Effector memory CD8-positive, alpha-beta T cell (primary cell): ENCODE data around the gene SYNCRIP.

Experiments
- ATAC-seq: fragments of 150-1000 bp; cut with Tn5 transposase; replicated peaks from 2 replicates; pipeline ENCODE4 v1.10.0; 2021; ENCODE audit warnings: mild to moderate bottlenecking, moderate library complexity
- DNase-seq, 3 experiments: peaks; one replicate each; pipeline ENCODE4 v3.0.0; 2021
- H3K27ac Mint-ChIP-seq, 2 donors: one replicate each; pipeline ENCODE4 v1.8.0; 2022; ENCODE audit warnings: mild to moderate bottlenecking in 2 of 2, mixed read lengths in 2 of 2, moderate library complexity in 2 of 2
- H3K27me3 Mint-ChIP-seq, 2 donors: one replicate each; pipeline ENCODE4 v1.8.0; 2022; ENCODE audit warnings: mixed read lengths in 2 of 2
- H3K36me3 Mint-ChIP-seq: one replicate; pipeline ENCODE4 v1.8.0; 2022; ENCODE audit warnings: mild to moderate bottlenecking, moderate library complexity, mixed read lengths; ENCODE audit not compliant: insufficient read depth
- H3K4me1 Mint-ChIP-seq, 2 donors: one replicate each; pipeline ENCODE4 v1.8.0; 2022; ENCODE audit warnings: low read depth in 2 of 2, mixed read lengths in 2 of 2
- H3K4me3 Mint-ChIP-seq, 2 donors: one replicate each; pipeline ENCODE4 v1.8.0; 2022; ENCODE audit warnings: mild to moderate bottlenecking in 2 of 2, mixed read lengths in 2 of 2, moderate library complexity in 2 of 2
- H3K9me3 Mint-ChIP-seq, 2 donors: one replicate each; pipeline ENCODE4 v1.8.0; 2022; ENCODE audit warnings: mixed read lengths in 2 of 2

SYNCRIP gene

GRCh38 chr6:85676086-85676729, 33.5 kb upstream of the SYNCRIP start:
- Mint-ChIP-seq H3K9me3 (no peaks in the 10 kb centered on the region), H3K36me3 (peaks cover 54% of the 10 kb centered on the region), H3K4me1 (peaks cover 43 to 60% of the 10 kb centered on the region in 2 donors), H3K27ac (peak overlapping the region; percentile 98 to 100), H3K27me3 (no peaks in the 10 kb centered on the region), H3K4me3 (peak overlapping the region; percentile 99)
- ATAC-seq: no peak
- DNase-seq: no peak

DNA sequence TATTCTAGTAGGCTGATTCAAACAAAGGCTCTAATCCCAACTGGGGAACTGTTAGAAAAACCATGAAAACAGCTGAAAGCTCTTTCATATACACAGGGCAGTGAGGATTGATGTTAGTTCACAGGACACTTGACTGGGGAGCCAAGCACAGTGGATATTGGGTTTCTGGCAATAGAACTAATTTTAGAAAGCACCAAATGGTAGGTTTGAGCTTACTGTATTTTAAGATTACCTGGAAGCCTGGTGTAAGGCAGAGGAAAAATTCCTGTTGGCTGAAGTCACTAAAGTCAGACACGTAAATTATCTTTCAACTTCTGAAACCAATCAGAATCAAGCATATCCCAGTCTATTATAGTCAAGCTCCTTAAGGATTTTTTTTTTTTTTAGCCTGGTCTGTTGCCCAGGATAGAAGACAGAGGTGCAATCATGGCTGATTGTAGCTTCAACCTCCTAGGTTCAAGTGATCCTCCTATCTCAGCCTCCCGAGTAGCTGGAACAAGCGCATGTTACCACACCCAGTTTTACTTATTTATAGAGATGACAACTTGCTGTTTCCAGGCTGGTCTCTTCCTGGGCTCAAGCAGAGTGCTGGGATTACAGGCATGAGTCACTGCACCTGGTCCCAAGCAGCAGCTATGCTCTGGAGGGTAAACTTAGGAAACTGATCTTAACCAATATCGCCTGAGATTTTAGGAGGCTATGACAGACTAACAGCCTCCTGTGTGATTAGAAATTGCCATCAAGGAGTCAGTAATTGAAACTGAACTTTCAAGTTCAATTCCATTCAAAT, 32.5 kb upstream of the SYNCRIP start:
- Mint-ChIP-seq H3K36me3 (peaks cover 60% of the 10 kb centered on the region), H3K9me3 (no peaks in the 10 kb centered on the region), H3K4me1 (peaks cover 47 to 67% of the 10 kb centered on the region in 2 donors), H3K27me3 (no peaks in the 10 kb centered on the region), H3K27ac (peak overlapping the region; percentile 98 to 100), H3K4me3 (peak overlapping the region; percentile 99)
- no peak for ATAC-seq
- DNase-seq: no peak

GRCh38 chr6:85674604-85675003, 31.9 kb upstream of the SYNCRIP start:
- Mint-ChIP-seq H3K4me1 (peaks cover 50 to 70% of the 10 kb centered on the region in 2 donors), H3K9me3 (no peaks in the 10 kb centered on the region), H3K4me3 (peak overlapping the region in 1 of 2 donors; percentile 99), H3K36me3 (peaks cover 65% of the 10 kb centered on the region), H3K27me3 (no peaks in the 10 kb centered on the region), H3K27ac (peak overlapping the region; percentile 71 to 80)
- ATAC-seq: no peak
- no peak for DNase-seq

DNA sequence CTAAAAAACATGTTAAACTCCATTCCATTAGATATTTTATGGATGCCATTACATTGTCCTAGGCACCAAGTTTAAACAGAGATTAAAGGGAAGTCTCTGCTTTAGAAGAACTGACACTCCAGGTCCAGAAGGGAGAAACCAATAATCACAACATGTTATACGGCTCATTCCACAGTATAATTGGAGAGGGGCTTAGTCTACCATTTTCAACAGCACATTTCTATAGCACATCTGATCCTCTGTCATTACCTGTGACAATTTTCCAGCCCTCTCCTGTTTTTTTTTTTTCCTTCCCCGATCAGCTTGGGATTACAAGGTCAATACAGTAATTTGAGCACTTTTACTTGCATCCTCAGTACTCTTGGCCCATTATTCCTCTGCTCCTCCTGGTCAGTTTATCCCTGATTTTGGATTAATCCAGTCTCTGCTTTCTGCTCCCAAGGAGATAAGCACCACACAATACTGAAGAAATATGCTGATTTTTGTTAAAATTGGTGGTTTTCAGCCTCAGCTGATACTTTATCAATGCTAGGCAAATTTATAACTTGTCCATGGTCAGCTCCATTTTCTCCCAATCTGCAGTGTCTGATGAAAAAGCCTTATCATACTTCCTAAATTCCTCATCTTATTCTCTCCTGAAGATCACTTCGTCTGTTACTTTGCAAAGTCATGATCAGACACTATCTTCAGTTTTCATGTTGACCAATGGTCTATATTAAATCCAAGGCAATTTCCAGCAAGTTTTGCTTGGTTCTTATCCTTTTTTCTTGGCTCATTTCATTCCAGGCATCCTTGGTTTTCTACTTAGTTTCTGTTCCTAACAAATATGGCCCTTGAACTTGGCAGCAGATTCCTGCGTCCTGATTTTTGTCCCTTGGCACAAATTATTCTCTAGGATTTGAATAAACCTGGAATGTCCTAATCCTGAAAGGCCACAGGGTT, 30.8 kb upstream of the SYNCRIP start:
- Mint-ChIP-seq H3K27ac (peak overlapping the region; percentile 71 to 80), H3K4me1 (peaks cover 51 to 78% of the 10 kb centered on the region in 2 donors), H3K36me3 (peaks cover 63% of the 10 kb centered on the region), H3K27me3 (no peaks in the 10 kb centered on the region), H3K4me3 (peak overlapping the region in 1 of 2 donors; percentile 2), H3K9me3 (no peaks in the 10 kb centered on the region)
- DNase-seq: no peak
- ATAC-seq: no peak

DNA sequence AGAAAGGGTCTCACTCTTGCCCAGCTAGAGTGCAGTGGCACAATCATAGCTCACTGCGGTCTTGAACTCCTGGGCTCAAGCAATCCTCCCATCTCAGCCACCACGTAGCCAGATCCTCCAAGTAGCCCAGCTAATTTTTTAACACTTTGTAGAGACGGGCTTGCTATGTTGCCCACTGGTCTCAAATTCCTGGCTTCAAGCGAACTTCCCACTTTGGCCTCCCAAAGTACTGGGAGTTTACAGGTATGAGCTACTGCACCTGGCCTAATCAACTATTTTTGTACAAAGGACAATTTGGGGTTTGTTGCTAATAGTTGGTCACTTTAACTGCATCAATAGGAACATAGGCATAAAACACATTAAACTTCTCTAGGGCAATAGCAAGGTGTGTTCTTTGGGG, 29.9 kb upstream of the SYNCRIP start:
- H3K9me3 Mint-ChIP-seq: no peaks in the 10 kb centered on the region

GRCh38 chr6:85672050-85672449, 29.4 kb upstream of the SYNCRIP start:
- Mint-ChIP-seq H3K27ac (peak overlapping the region; percentile 63 to 80), H3K27me3 (no peaks in the 10 kb centered on the region), H3K4me1 (peaks cover 48 to 74% of the 10 kb centered on the region in 2 donors), H3K36me3 (peaks cover 49% of the 10 kb centered on the region), H3K4me3 (no peak overlapping the region), H3K9me3 (no peaks in the 10 kb centered on the region)
- ATAC-seq (no peak), DNase-seq (no peak)

More for the DNA sequence above, 29.9 kb upstream of the SYNCRIP start:
- Mint-ChIP-seq H3K27ac (peak overlapping the region; percentile 71 to 80), H3K27me3 (no peaks in the 10 kb centered on the region), H3K4me1 (peaks cover 51 to 77% of the 10 kb centered on the region in 2 donors), H3K4me3 (no peak overlapping the region), H3K36me3 (peaks cover 55% of the 10 kb centered on the region)
- ATAC-seq (no peak), DNase-seq (no peak)

GRCh38 chr6:85670573-85670972, 27.9 kb upstream of the SYNCRIP start:
- Mint-ChIP-seq H3K27me3 (no peaks in the 10 kb centered on the region), H3K27ac (peak overlapping the region; percentile 98 to 100), H3K36me3 (peaks cover 34% of the 10 kb centered on the region), H3K4me3 (peak overlapping the region; percentile 17 to 76), H3K4me1 (peaks cover 34 to 60% of the 10 kb centered on the region in 2 donors), H3K9me3 (no peaks in the 10 kb centered on the region)
- ATAC-seq: no peak
- no peak for DNase-seq

DNA sequence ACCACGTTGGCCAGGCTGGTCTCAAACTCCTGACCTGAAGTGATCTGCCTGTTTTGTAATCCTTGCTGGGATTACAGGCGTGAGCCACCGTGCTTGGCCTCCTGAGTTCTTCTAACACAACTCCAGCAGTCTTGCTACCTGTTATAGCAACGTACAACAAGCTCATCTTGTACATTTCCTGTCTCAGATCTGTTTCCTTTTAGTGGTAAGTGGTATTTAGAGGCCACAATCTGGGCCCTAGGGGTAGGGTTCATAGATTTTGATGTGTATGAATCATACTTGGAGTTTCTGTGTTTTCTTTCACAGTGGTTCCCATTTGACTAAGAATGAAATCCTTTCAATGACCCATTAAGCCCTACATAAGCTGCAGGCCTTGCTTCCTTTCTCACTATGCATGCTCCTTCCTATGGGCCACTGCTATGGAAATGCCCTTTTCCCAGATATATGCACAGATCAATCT, 27.1 kb upstream of the SYNCRIP start:
- DNase-seq (peak; percentile 39 to 47 (median 42)), ATAC-seq (peak; percentile 98)
- Mint-ChIP-seq H3K27me3 (no peaks in the 10 kb centered on the region), H3K4me1 (peaks cover 30 to 52% of the 10 kb centered on the region in 2 donors), H3K27ac (peak overlapping the region; percentile 98 to 100), H3K9me3 (no peaks in the 10 kb centered on the region), H3K36me3 (peaks cover 26% of the 10 kb centered on the region), H3K4me3 (peak overlapping the region; percentile 76 to 79)

DNA sequence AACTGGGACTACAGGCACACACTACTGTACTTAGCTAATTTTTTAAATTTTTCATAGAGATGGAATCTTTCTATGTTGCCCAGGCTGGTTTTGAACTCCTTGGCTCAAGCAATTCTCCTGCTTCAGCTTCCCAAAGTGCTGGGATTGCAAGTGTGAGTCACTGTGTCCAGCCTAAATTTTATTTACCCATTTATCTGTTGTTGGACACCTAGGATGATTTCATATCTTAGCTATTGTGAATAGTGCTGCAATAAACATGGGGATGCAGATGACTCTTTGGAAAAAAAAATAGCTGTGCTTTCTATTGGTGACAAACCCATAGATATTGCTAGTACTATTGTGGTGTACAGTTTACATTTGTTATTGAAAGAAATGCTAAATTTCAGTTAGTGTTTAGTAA, 19.6 kb upstream of the SYNCRIP start:
- H3K36me3 Mint-ChIP-seq: no peaks in the 10 kb centered on the region
- no peak overlapping the region for H3K4me3 Mint-ChIP-seq
- no peak for DNase-seq
- H3K4me1 Mint-ChIP-seq: no peaks in the 10 kb centered on the region
- H3K27me3 Mint-ChIP-seq: no peaks in the 10 kb centered on the region
- no peak overlapping the region for H3K27ac Mint-ChIP-seq
- no peaks in the 10 kb centered on the region for H3K9me3 Mint-ChIP-seq
- no peak for ATAC-seq

DNA sequence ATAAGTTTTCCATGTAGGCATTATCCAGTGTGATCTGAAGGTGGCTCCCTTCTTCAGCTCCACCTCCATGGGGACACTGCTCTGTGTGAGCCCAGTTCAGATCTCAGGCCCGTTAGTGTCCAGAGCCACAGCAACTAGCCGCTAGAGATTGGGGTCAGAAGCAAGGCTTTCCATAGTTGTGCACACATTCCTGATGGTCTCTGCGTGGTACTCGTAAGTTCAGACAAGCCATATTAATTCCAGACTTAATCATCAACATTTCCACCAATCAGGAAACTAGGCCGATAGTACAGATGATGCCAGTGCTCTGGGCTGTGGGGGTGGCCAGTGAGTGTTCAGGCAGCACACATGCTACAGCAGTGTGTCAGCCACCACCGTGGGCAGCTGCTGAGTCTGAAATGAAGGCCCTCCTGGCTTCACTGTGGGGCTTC, 17.5 kb upstream of the SYNCRIP start:
- Mint-ChIP-seq H3K27me3 (no peaks in the 10 kb centered on the region), H3K4me1 (no peaks in the 10 kb centered on the region), H3K36me3 (no peaks in the 10 kb centered on the region), H3K9me3 (no peaks in the 10 kb centered on the region), H3K4me3 (no peak overlapping the region), H3K27ac (no peak overlapping the region)
- ATAC-seq (no peak), DNase-seq (no peak)

- Mint-ChIP-seq H3K4me1 (peaks cover 0 to under 1% of the 10 kb centered on the region in 2 donors), H3K27ac (no peak overlapping the region), H3K27me3 (no peaks in the 10 kb centered on the region), H3K9me3 (no peaks in the 10 kb centered on the region), H3K36me3 (no peaks in the 10 kb centered on the region), H3K4me3 (no peak overlapping the region)
- DNase-seq (no peak), ATAC-seq (no peak)
Measured at GRCh38 chr6:85650606-85651005, 7.9 kb upstream of the SYNCRIP start.

GRCh38 chr6:85644279-85644762, 1.6 kb upstream of the SYNCRIP start:
- ATAC-seq (no peak), DNase-seq (no peak)
- no peaks in the 10 kb centered on the region for H3K9me3 Mint-ChIP-seq
- H3K4me3 Mint-ChIP-seq: peak overlapping the region; percentile 90 to 92
- no peaks in the 10 kb centered on the region for H3K27me3 Mint-ChIP-seq
- peaks cover 27 to 29% of the 10 kb centered on the region in 2 donors for H3K4me1 Mint-ChIP-seq
- H3K36me3 Mint-ChIP-seq: peaks cover 35% of the 10 kb centered on the region
- peak overlapping the region; percentile 97 to 99 for H3K27ac Mint-ChIP-seq
